SW 1271 (cell line): ENCODE measurements around the gene PDE8A.

Experiments
- DNase-seq, 2 experiments: peaks; one replicate each; lab custom pipeline; 2025; lab: John Stamatoyannopoulos, UW

PDE8A gene

GRCh38 chr15:84981711-84982300, at the start of gene PDE8A:
TSS of gene PDE8A (plus strand) at chr15:84981856. CDS start at chr15:84982163, 307 bp downstream.
- peak in 1 of 2 experiments; percentile 57 for DNase-seq

DNA sequence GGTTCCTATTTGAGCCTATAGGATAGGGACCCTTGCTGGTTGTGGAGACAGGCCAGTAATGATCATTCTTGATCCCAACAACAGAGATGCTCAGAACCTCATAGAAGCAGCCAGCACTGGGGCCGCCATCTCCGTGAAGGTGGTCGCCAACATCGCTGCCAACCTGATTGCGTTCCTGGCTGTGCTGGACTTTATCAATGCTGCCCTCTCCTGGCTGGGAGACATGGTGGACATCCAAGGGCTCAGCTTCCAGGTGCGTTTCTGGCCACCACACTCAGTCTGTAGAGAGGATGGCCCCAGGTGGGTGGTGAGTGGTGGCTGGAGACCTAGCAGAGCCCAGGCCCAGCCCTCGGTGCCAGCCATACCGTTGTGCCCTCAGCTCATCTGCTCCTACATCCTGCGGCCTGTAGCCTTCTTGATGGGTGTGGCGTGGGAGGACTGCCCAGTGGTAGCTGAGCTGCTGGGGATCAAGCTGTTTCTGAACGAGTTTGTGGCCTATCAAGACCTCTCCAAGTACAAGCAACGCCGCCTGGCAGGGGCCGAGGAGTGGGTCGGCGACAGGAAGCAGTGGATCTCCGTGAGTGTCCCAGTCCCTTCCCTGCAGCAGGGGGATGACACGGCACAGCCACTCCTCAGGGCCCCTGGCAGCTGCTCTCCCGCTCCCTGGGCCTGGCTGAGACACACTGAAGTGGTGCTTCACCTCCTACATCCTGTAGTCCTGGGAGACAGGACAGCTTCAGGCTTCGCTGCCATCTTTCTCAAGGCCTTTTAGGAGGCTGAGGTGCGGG, 46.5 kb upstream of the PDE8A start:
- DNase-seq, result no peak

- DNase-seq, result no peak
Measured at GRCh38 chr15:84937144-84937543, 44.5 kb upstream of the PDE8A start.

DNA sequence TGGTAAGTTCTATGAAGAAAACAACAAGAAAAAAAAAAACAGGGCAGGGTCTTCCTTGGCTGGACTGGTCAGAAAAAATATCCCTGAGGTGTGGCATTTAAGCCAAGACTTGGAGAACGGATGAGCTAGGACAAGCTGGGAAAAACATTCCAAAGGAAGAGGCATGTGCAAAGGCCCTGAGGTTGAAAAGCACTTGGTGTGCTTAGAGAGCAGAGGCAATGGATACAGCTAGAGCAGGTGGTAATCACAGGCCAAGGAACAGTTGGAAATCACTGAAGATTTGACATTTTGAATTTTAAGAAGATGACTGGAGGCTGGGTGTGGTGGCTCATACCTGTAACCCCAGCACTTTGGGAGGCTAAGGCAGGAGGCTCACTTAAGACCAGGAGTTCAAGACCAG, 42.9 kb upstream of the PDE8A start:
- DNase-seq, result no peak

GRCh38 chr15:84940399-84940798, 41.3 kb upstream of the PDE8A start:
- no peak for DNase-seq

- no peak for DNase-seq
Measured at GRCh38 chr15:84942456-84942855, 39.2 kb upstream of the PDE8A start.

DNA sequence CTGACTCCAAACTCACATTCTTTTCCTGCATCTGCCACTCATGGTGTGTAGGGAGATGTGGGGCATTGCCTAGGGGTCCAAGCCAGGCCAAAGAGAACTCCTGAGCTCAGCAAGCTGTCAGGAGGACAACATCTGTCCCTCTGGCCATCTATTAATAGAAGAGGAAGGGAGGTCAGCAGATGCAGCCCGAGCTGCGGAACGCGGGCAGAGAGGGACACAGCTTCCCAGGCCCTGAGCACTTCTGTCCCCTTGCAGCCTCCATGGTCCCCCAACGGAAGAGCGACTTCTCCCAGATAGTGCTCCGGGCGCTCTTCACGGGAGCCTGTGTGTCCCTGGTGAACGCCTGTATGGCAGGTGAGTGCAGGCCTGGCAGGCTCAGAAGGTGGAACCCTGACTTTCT, 37.3 kb upstream of the PDE8A start:
- DNase-seq, result no peak

- DNase-seq, result no peak
Measured at GRCh38 chr15:84944861-84945260, 36.8 kb upstream of the PDE8A start.

DNA sequence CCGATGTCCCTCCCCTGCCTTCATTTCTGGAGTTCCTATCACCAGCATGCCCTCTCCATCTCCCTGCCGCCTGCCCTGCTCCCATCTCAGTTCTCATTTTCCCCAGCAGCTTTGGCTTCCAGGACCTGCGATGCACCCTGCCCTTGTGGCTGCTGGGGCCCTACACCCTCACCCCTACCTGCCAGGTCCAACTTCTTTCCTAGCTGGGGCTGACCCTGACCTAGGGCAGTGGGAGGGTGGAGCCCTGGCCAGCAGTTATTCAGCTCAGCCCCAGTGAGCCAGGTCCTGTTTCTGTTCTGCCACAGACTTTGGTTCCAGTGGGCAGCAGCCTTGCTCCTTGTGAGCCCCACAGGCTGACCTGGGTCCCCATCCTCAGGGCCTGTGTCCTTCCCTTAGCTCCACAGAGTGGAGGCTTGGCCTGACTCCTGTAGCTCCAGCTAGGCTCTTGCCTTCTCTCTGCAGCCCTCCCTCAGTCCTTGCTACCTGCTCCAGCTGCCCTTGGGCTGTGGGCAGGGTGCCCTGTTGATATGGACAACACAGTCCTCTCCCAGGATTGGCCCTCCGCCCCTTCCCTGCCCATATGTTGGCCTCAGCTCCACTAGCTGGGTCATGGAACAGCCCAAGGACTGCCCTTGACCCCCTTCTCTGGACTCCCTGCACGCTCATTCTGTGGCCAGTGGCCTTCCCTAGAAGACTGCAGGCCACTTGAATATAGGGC, 34.7 kb upstream of the PDE8A start:
- DNase-seq, result no peak

GRCh38 chr15:84947947-84948830, 33.5 kb upstream of the PDE8A start:
- DNase-seq, result no peak

- DNase-seq, result no peak
Measured at GRCh38 chr15:84949043-84949442, 32.6 kb upstream of the PDE8A start.

DNA sequence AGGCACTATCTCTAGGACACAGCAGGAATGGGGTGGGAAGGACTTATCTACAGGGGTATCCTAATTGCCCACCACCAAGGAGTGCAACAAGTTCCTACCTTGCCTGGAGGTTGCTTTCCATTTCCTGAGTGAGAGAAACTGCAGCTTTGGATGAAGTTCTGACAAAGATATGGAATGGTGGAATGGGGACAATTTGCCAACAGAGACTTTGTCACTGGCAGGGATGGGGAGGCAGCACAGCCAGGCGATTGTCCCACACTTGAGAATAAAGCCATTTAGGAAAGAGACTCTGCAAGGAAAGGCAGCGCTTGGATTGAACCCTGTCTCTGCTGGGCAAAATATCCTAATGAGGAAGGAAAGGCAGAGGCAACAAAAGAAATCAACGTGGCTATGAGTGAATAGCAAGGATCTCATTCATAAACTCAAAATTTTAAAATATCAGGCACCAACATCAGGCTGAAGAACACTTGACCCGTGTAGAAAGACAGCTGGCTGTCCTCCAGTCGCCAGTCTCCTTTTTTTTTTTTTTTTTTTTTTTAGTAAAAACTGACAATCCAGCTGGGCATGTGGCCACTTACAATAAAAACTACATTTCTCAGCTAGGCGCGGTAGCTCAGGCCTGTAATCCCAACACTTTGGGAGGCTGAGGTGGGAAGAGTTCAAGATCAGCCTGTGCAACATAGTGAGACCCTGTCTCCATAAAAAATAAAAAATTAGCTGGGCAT, 31.6 kb upstream of the PDE8A start:
- no peak for DNase-seq

DNA sequence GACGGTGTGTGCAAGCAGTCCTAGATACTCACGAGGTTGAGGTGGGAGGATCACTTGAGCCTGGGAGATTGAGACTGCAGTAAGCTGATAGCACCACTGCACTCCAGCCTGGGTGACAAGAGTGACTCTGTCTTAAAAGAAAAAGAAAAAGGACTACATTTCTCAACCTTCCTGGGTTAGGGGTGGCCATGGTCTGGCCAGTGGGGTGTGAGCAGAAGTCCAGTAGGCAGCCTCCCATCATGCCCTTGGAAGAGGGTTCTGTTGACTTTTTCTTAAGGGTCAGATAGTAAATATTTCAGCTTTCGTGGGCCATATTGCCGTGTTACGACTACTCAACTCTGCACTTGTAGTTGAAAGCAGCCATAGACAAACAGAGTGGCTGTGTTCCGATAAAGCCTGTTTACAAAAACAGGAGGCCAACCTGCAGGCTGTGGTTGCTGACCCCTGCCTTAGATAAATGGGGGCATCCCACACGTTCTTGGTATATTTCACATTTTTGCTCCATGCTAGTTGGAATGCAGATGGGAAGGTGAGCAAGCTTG, 31.0 kb upstream of the PDE8A start:
- no peak for DNase-seq

- DNase-seq, result no peak
Measured at GRCh38 chr15:84951736-84952135, 29.9 kb upstream of the PDE8A start.

DNA sequence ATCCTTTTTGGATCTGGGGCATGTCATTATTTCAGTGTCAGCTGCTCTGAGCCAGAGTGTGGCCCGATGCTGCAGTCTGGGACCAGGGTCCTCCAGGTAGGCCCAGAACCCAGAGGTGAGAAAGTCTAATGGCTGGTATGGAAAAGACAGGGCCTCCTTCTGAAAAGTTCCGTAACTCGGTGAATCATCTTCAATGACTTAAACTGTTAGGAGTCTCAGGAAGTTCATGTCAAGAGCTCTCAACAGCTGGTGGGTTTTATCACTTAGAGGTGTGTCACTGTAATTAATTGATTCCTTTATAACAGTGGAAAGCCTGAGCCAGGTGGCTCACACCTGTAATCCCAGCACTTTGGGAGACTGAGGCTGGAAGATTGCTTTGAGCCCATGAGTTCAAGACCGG, 28.5 kb upstream of the PDE8A start:
- DNase-seq, result no peak

DNA sequence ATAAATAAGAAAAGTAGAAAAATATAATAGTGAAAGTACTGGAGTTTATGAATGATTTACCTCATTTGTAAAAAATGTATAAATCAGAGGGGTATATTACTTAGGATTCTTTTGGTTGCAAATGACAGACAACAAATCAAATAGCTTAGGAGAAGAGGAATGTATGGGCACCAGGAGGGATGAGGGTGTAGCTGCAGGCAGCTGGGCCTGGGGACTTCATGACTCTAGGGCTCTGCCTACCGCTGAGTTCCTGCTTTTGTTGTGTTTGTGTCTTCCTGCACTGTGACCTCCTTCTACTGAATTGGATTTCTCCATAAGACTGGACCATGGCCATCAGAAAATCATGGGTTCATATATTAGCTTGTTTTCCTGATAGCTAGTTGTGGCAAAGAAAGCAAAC, 27.9 kb upstream of the PDE8A start:
- no peak for DNase-seq

DNA sequence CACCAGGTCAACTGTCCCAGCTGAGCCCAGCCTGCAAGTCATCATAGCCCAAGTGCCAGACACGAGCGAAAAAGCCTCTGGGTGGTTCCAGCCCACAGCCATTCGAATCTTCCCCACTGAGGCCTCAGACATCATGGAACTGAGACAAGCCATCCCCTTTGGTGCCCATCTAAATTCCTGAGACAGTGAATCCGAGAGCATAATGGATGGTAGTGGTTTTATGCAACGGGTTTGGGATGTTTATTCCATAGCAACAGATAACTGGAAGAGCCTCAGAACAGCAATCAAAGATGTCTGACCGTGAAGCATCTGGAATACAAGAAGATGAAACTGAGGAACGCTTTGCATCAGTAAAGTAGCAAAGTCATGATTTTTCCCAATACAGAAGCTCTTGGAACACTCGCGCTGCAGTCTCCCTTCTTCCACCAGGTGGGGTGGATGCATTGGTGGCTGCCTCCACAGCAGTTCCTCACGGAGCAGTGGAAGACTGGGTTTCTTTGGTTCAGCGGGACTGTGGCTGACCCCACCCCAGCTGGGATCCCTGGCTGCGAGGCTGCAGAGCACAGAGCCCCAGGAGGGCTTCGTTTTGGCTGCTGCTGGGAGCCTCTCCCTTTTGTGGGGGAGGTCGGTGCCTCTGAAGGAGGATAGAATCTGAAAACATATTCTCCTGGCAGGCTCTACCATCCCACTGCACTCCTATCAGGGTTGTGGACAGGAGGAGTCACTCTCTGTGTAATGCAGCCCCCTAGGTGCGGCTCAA, 26.4 kb upstream of the PDE8A start:
- peak in 1 of 2 experiments; percentile 70 for DNase-seq

DNA sequence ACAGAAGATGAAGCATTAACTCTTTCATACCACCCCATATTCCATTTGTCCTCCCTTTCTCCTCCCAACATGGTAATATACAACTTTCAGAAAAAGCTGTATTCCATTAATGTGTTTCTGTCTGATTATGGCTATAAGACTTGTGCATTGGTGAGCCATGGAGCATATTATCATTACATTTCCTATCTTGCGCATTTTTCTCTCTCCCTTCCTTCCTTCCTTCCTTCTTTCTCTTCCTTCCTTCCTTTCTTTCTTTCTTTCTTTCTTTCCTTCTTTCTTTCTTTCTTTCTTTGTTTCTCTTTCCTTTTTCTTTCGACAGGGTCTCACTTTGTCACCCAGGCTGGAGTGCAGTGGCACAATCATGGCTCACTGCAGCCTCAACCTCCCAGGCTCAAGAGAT, 25.5 kb upstream of the PDE8A start:
- DNase-seq, result no peak

DNA sequence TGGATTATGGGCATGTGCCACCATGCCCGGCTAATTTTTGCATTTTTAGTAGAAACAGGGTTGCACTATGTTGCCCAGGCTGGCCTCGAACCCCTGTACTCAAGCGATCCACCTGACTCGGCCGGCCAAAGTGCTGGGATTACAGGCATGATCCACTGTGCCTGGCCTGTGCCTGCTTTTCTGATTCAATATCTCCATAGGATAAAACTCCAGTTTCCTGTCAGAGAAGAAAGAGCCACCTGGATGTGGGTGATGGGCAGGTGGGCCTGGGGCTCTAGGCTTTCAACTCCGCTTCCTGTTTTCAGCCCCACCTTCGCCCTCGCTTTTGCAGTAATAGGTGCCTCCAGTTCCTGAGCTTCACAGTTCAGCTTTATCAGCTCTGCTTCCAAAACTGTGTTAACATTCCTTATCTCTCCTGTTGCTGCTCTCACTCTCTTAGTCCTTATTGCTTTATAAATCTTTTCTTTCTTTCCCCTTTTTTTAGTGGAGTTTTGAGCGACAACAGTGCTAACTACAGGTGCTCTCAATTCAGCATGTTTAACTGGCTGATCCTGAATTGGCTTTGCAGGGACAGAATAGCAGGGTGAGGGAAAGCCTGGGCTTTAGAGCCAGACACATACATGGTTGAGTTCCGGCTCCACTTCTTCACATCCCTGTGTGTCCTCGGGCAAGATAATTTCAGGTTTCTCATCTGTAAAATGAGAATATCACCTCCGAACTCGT, 21.1 kb upstream of the PDE8A start:
- no peak for DNase-seq

- no peak for DNase-seq
Measured at GRCh38 chr15:84961114-84961452, 20.6 kb upstream of the PDE8A start.
